HG02973 (cell line): ENCODE results near the gene EFNB2.

ENCODE experiments used
- ATAC-seq: cut with Tn5 transposase; IDR thresholded peaks from one replicate; pipeline ENCODE4 v1.9.1; 2021; ENCODE audit warnings: moderate library complexity; ENCODE audit not compliant: unreplicated experiment

The EFNB2 gene

DNA sequence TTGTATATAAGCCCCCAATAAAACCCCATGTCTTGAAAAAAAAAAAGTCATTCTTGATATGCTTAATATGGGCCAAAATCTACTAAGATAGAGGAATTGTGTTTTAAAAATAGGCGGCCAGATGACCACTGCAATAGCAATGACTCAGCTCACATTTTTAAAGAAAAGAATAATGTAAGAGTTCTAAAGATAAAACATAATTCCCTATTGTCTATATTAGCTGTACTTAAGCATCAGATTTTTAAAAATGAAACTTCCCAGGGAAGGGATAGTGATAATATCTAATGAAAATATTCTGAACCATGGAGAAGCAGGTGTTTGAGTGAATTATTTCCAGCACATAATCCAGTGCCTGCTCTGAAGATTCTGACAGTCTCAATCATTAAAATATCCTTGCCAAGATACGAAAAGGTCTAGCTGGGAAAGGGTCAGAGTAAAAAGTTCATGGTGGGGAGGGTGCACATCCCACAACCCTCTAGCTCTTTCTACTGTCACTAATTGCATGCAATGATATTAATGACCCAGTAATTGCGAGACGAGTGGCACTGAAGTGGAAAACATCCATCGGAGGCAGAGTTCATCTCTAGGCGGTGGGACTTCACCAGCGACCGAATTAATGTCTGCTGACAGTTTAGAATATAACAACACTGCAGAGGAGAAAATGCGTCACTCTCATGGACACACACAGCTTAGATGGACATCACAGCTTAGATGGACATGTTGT lies 31.6 kb downstream of the EFNB2 start:
- ATAC-seq, result no peak

DNA sequence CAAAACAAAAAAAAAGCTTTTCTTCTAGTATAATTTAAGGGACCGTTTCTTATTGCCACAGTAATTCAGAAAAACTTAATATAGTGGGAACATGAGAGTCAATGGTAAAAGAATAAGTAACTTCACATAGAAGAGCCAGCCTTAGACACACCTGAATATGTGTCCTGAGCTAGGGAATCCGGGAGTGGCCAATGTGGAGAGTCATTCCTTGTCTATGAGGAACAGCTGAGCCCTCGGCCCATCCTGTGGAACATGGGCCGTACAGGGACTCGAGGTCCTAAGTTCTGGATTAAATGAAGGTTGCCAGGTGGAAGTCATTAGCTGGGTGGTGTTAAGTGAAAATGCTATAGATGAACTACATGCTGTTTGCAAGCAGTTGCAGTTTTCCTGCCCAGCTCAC lies 32.2 kb downstream of the EFNB2 start:
- no peak for ATAC-seq

DNA sequence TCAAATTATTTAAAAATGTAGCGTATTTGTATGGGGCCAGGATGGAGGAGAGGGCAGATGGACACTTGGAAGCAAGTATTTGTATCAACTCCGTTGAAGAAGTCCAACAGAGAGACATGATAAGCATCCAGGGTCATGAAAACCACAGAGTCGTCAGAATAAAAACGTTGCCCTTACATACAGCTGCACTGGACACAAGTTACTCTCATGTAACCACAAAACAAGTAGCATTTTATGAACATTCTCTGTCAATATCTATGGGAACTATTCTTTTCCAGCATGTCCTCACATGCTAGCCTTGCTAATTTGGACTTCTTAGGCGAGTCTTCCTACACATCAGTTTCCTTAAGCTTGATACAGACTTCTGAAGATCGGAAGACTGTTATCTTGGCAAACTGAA lies 35.0 kb downstream of the EFNB2 start:
- ATAC-seq, result no peak

DNA sequence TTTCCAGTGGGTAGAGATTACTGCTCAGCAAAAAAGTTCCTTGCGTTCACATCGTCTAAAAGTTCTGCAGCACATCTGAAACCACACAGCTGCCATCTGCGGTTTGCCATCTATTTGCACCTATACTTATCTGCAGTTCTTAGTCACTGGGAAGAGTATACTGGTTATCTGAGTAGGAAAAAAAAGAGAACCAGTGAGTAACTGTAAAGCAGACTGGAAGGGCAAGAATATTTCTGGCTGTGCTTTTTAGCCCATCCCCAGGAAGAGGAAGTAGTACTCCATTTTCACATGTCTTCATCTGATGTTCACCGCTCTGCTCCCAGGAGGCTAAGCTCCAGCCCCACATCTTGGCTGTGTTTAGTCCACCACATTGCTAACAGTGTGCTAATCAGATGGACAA lies 35.6 kb downstream of the EFNB2 start:
- ATAC-seq, result peak; percentile 50

DNA sequence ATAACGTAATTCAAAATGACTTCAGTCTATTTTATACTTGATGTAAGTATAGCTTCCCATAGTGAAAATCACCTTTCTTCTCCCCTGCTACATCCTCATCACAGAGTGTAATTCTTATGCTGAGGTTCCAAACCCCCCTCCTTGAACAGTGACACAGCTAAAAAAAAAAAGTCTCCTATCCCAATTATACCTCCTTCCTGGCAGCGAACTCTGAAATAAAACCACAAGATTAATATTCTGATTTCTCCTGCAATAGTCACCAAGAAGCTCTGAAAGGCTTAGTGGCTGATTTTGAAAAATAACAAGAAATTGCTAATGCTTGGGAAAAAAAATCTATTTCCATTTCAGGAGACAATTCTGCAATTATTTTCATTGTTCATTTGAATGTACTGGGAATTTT lies 36.3 kb downstream of the EFNB2 start:
- no peak for ATAC-seq

DNA sequence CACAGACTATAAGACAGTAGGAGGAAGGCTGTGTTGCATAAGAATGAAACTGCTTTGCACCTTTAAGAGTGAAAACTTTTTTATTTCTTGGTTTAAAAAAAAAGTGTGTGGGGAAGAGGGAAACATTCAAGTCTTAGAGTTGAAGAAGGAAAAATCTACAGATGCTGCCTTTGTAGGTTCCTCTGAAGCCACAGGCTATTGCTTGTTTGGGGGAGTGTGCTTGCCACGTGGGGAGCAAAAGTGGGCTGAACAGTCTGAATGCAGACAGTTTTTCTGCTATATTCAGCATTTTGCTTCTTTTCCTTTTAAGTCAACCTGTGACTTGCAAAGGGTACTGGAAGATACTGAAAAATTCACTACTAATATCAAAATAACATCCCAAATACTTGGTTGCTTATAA lies 36.9 kb downstream of the EFNB2 start:
- ATAC-seq, result no peak

DNA sequence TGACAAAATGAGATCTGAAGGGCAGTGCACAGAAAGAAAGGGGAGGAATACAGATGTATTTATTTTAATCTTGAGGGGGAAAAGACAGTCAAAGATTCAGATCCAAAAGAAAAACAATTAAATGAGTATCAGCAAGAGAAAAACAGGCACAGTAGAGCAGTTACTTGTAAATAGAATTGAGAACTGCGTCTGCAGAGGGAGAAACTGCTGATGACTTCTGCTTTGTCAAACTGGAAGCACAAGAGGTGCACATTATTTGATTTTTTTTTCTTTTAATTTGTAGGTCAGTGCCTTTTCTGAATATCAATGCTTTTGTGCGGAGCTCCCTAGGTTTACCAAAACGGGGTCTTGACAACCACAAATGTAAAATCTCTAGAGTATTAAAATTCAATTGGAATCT lies 37.3 kb downstream of the EFNB2 start:
- ATAC-seq, result peak; percentile 30

DNA sequence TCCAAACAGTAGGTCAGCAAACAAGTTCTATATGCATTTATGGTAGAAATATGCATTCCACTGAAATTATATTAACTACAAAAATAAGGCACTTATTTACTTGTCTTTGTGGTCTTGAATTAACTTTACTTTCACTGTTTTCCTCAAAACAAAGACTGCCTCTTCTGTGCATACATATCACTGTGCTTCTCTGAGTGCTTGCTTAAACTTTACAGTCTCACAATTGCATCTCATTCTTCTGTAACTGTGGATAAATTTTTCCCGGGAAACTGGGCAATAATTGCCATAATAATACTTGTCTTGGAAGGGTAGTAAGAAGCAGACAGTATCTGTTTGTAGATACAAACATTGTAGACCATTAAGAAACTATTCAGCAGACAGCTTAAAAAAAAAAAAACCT lies 38.4 kb downstream of the EFNB2 start:
- ATAC-seq, result no peak

DNA sequence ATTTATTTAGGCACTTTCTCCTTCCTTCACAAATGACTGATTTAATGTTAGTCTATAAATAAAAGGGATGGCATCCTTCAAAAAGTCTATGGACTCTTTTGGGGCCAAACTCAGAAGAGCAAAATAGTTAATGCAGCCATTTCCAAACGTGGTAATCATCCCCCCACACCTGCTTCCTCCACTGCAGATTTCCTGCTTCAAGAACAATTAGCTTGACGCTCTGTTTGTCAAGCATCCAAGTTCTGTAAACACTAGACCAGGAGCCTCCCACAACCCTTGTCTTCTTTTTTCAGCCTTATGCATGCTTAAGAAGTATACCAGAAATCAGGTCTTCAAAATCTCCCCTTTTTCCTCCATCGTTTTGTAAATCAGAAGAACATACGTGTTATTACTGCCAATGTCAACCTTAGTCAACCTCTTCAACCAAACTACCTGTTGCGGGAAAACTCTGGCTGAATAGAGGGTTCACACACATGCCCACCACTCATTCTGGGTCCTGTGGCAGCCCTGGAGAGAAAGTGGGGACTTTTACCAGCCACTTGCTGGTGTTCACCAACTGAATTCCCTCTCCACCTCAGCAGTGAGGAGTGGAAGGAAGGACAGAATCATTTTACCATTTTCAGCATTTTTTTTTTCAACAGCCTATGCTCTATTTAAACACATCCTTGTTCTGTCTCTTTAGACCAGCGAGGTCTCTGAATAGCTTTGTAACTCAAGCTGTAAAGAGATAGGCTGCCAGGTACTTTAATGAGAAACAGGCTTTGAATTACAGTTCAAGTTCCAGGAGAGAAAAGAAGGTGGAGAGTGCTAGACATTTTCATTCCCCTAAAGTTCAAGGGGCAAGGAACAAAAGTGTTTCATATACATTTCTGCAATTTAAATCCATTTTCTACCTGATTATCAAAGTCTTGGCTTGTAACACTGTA lies 39.1 kb downstream of the EFNB2 start:
- ATAC-seq, result no peak

DNA sequence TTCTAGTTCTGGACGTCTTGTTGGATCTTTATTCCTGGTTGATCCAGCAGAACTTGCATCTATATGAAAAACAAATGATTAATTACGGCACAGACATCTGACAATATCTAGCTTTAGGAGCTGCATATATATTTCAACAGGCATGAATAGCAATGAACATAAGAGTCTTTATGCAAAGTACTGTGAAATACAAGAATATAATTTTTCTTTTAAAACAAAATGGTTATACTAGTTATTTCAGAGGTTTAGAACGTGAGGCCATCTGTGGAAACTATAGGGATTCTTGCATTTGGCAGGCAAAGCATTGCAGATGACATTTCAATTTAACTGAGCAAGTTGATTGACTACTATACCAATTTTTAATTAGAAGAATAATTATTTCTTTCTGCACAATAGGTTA lies 40.5 kb downstream of the EFNB2 start:
- ATAC-seq, result no peak

DNA sequence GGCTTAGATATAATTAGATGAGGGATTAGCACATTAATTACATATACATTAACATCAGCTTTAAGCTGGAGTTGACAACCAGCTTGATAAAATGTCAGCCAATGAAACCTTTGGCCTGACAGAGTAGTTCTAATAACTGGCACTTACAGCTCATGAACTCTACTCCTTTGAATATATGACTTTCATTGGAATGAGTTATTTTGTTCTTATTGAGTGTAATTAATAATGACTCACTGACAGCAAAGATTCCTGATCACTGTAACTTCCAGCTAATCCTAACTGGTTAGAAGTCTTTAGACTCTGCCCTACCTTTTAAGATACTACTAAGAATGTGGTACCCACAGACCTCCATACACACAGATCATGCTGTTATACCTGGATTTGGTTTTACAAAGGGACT lies 41.0 kb downstream of the EFNB2 start:
- no peak for ATAC-seq

DNA sequence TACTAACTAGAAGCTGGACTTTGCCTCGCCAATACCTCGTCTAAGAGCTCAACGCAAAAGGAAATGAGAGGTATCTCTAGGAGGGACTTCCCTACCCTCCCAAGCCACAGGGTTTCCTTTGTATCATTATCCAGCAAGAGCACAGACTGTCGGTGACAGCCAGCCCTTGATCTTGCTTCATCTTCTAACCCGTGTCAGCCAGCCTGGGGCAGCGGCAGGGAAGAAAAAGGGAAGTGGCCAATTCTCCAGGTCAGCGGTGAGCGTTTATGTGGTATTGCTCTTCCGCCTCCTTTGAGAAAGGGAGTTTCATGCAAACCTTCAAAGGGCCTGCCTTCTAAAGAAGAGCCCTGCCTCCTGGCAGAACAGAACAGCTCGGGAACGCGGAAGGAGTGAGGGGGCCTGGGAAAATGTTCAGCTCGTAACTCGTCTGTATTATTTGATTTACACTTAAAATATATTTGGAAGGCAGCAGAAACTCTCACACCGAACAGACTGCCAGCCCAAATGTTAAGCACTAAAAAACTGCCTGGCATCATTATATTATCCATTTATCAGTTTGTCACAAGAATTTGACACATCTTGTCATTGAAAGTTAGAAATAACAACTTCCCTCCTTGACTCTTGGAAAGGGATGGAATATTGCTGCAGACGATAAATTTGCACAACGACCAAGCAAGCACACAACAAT lies 41.8 kb downstream of the EFNB2 start:
- peak; percentile 76 for ATAC-seq

DNA sequence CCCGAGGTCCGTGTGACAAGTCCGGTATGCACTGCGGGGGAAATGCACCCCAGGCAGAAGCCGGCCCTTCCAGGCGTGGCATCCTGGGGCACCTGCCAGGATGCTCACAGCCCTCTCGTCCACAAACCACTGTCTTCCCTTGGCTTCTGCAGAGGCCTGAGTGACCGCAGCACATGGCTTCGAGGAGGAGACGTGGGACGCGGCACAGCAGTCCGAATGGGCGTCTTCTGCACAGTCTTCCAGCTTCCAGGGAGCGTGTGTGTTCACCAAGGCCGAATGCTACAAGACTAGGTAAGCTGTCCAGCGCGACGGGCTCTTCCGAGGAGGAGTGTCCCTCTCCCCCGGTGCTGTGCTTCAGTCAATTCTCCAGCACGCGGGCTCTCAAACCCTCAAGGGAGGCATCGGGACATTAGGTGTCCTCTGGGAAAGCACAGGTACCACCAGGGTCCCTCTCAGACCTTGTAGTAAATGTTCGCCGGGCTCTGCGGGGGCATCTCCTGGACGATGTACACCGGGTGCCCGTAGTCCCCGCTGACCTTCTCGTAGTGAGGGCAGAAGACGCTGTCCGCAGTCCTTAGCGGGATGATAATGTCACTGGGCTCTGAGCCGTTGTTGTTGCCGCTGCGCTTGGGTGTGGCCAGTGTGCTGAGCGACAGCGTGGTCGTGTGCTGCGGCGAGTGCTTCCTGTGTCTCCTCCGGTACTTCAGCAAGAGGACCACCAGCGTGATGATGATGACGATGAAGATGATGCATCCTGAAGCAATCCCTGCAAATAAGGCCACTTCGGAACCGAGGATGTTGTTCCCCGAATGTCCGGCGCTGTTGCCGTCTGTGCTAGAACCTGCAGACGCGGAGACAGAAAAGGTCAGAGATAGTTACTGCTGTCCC lies 42.6 kb downstream of the EFNB2 start:
- no peak for ATAC-seq

DNA sequence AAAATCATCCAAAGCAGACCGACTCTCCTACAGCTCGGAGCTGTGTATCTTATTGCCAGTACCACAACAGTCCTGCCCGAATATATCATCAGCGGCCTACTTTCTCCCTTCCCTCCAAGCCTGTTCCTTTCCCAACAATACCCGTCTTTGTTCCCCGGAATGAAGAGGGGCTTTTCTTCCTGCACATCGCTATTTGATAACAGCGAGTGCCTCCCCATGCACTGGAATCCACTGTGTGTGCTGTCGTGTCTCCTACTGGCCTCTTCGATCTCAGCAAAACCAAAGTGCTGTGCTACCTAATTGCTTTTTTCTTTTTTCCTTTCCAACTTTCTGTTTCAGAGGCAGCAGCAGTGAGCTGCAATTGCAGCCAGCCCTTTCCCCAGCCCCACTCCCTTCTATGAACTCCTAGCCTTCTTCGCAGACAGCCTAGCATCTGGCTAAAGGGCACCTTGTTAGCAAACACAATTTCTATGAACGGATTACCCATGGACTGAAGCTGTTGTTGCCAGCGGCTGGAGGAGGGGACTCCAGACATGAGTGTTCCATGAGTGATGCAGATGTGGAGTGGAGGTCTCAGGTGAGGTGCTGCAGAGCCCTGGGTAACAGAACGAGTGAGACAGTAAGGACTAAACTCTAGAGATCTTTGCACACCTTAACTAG lies 43.4 kb downstream of the EFNB2 start:
- no peak for ATAC-seq

DNA sequence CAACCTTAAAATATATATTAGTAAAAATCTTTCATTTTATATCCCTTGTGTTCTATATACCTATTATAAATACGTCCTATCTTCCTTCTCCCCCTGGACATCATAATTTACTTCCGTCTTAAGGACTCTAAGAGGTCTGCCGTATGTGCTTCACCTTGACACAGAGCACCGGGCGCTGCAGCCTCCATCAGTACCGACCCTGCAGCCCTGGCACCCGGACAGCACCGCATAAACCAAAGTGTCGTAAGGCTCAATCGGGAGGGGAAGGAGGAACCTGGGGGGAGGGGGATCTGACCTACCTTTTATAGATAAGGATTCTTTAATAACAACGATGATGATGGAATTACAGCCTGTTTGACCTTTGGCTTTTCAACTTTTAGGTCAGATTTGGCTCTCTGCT lies 44.0 kb downstream of the EFNB2 start:
- ATAC-seq, result no peak

DNA sequence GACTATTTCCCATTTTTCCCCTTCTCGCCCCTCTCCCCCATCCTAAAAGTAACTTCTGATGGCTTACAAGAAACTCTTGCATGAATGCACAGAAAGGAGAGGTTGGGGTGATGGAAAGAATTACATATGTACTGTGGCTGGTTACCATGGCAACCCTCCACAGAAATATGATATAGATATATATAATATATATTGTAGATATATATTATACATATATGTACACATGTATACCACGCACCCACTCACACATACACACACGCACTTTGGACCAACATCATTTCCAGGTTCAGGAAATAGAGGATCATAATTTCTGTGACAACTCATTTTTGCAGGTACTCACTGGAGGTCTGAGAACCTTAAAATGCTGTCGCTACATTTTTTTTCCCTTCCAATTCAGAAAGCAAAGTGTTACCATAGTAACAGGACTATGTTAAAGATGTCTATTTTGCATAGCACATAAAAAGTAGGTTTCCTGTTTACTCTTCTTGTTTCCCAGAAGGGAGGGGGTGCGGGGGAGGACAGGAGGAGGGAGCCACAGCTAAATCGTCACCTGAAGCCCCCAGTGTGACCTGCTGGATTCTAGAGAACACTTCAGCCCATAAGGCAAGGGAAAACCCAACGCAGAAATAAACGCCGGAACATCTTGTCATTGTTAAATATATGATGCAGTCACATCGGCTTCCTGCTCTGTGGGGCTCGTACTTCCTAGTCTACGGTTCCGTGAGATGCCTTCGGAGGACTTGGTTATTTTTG lies 44.7 kb downstream of the EFNB2 start:
- peak; percentile 49 for ATAC-seq

DNA sequence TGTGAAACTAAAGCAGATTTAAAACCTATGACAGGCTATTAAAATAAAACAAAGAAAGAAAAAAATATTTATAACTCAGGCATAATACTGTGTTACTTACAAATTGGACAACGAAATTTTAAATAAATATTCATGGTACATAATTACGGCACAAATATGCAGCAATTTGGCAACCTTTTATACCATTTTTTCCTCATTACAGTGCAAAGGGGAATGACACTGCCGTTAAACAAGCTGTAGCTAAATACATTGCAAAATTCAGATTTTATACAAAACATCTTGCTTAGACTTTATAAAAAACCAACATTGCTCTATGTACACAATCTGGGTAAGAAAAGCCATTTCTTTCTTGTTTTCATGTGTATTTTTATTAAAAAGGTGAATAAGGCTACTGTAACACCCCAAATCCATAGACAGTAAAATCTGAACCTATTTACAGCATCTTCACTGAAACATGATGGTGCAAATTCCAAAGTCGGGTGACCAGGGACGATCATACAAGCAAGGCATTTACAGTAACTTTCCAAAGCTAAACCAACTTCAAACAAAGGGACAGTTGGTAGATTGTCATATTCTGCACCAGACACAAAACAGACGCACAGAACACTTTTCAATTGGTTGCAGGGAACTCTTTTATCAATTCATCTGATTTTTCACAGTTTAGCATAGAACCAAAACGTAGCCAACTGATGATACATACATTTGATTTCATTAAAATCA lies 45.5 kb downstream of the EFNB2 start:
- ATAC-seq, result no peak

DNA sequence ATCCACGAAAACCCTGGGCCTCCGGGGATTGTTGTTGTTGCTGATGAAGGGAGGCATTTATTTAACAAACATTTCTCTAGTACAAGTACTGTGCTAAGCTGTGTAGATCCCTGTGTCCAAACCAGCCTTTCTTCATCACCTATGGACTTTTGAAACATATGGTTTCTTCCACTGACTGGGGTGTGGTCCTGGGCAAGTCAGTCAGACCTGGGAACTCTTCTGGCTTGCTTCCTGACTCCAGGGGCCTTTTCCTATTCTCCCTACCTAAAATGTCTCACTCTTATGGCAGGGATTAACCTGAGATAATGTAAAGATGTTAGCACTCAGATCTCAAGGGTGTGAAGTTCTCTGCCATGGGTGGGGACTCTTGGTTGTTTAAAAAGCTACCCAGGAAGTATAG lies 46.8 kb downstream of the EFNB2 start:
- ATAC-seq, result no peak

DNA sequence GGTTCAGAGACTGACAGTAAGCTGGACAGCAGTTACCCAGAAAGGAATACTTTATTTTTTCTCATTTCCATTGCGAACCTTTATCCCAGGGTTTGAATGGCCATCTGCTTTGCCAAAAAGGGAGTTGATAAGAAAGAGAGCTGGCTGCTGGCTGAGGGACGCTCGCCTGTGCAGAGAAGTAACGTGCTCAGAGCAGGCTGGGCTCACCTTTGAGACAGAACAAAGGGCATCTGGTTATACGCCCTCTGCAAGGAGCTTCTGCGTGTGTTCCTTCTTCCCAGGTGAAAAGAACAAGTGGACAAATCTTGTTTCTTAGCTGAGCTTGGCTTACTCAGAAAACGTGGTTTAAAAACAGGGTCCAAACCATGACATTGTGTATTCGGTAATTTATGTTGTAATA lies 47.4 kb downstream of the EFNB2 start:
- no peak for ATAC-seq
